ENCODE measurements around the gene MYADML2. TPM values are rescaled to one million over a fixed set of nuclear protein-coding genes. Genes with fewer than 3 reads are reported as not detected.

The MYADML2 gene
- total and polyA plus RNA-seq, 11 donors: 0.19 to 11.2 (median 3.9) TPM

- peak within 1 kb of the TSS; percentile 75 to 95 (median 88) for H3K27ac ChIP-seq
- peak; percentile 88 to 98 (median 98) for ATAC-seq
- peaks cover 0 to 21% (median 14%) of the 10 kb centered on the region in 12 donors for H3K4me1 ChIP-seq
- peaks cover 0 to 23% (median 8%) of the 10 kb centered on the region in 9 donors for H3K36me3 ChIP-seq
- peaks cover 0 to 4% (median 0%) of the 10 kb centered on the region in 9 donors for H3K27me3 ChIP-seq
- 0 to 1% (median 0%) methylated on average over 17 to 76 of the region's 76 CpGs for WGBS, 4 donors
- H3K4me3 ChIP-seq: peak within 1 kb of the TSS; percentile 54 to 96 (median 88)
- peak in 1 of 2 donors; percentile 89 for TF ChIP-seq POLR2A (IDR thresholded peaks at IDR 0.05)
- TF ChIP-seq CTCF (IDR thresholded peaks at IDR 0.05): no peak
- peak; percentile 93 to 97 (median 93) for DNase-seq
- intact Hi-C loops (cut with DNase I): loop anchor here in 4 of 10 donors (2.0 to 5.0 kb wide), 2 partner anchors 45 to 121 kb away; partner anchors contain the start of genes CENPX (in 4 of the 4), LRRC45 (in 4 of the 4) and FASN (in 1 of the 4)
- H3K9me3 ChIP-seq: peaks cover 0 to 9% (median 2%) of the 10 kb centered on the region in 12 donors
These were observed 30.3 kb upstream of the MYADML2 start, which contains the start of gene ASPSCR1 for GRCh38 chr17:81977211-81977808. Gene ASPSCR1 (plus strand): TSS chr17:81977629. CDS start chr17:81977647, 18 bp downstream.

DNA sequence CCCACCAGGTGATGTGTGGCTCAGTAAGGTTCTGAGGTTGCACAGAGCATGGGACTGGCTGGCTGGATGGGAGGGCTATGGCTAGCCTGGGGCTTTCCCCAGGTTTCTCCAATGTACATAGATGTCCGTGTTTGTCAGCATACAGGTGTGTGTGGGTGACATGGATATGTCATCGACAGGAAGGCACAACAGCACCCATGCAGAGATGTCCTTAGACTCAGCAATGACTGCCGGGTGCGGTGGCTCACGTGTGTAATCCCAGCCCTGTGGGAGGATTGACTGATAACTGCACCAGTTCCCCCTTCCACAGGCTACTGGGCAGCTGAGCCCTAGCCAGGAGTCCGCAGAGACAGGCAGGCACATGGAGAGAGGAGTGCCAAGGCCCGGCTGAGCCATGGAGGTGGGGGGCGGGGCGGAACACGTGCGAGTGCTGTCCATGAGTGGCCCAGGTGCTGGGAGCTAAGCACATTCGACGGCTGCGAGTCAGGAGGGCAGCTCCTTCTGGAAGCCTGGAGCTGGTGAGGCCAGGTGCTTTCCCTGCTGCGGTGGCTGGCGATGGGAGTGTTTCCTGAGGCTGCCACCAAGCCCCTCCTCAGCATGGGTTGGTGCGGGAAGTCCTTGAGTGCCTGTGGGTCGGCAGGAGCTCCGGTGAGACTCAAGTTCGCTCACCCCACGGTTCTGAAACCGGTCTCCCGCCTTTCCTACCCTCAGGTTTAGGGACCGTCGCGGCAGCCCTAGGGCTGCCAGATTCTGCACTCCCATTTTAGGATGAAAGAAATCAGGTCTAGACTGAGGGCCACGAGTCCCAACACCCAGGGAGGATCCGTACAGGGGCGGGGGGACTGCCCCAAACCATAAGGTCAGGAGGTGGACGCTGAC is 29.5 kb upstream of the MYADML2 start:
- peaks cover 0 to 21% (median 8%) of the 10 kb centered on the region in 9 donors for H3K36me3 ChIP-seq
- WGBS, 4 donors: 16 to 24% (median 23%) methylated on average over 27 to 30 of the region's 30 CpGs
- intact Hi-C loops (cut with DNase I): loop anchor here in 4 of 10 donors (2.0 to 5.0 kb wide), 2 partner anchors 46 to 122 kb away; partner anchors contain the start of genes CENPX (in 4 of the 4), LRRC45 (in 4 of the 4) and FASN (in 1 of the 4)
- ATAC-seq (peak; percentile 11 to 42 (median 20)), DNase-seq (peak in 2 of 5 donors; percentile 45 to 56)
- H3K4me1 ChIP-seq: peaks cover 0 to 21% (median 14%) of the 10 kb centered on the region in 12 donors
- peak overlapping the region; percentile 54 to 96 (median 88) for H3K4me3 ChIP-seq
- peak overlapping the region in 11 of 12 donors; percentile 60 to 95 (median 89) for H3K27ac ChIP-seq
- peaks cover 0 to 9% (median 2%) of the 10 kb centered on the region in 12 donors for H3K9me3 ChIP-seq
- TF ChIP-seq CTCF (IDR thresholded peaks at IDR 0.05) (no peak), POLR2A (IDR thresholded peaks at IDR 0.05) (no peak)
- peaks cover 0 to 5% (median 0%) of the 10 kb centered on the region in 9 donors for H3K27me3 ChIP-seq

DNA sequence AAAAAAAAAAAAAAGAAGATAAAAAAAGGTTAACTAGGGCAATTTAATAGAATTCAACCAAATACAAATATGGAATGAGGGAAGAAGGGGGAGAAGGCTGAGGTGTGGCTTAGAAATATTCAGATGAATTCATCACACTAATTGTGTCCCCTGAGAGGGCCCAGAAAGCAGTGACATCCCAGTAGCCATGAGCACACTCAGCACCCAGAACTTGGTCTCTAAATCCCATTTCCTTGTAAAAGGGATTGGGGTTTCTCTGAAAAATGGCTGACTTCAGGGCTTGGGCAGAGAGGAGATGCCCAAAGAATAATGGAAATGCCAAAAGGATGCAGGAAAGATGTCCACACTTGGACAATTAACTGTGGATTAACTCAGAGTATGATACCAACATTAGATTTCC is 26.4 kb upstream of the MYADML2 start:
- DNase-seq (no peak), ATAC-seq (no peak)

More for the DNA sequence above, 26.4 kb upstream of the MYADML2 start:
- no peak overlapping the region for H3K27ac ChIP-seq
- H3K9me3 ChIP-seq: peaks cover 0 to 9% (median 2%) of the 10 kb centered on the region in 12 donors
- H3K4me1 ChIP-seq: peaks cover 0 to 19% (median 10%) of the 10 kb centered on the region in 12 donors
- TF ChIP-seq POLR2A (IDR thresholded peaks at IDR 0.05) (no peak), CTCF (IDR thresholded peaks at IDR 0.05) (no peak)
- H3K4me3 ChIP-seq: no peak overlapping the region
- peaks cover 0 to 18% (median 0%) of the 10 kb centered on the region in 9 donors for H3K27me3 ChIP-seq
- intact Hi-C loops (cut with DNase I): no loop called here
- no peaks in the 10 kb centered on the region for H3K36me3 ChIP-seq
